ENCODE data around the gene PCBP2. TPM values are rescaled to one million over a fixed set of nuclear protein-coding genes. Genes with fewer than 3 reads are reported as not detected.

PCBP2 gene
- total and polyA plus RNA-seq, 2 of the 4 experiments (the other 2 are of a cell fraction) = 190 to 586 TPM

DNA sequence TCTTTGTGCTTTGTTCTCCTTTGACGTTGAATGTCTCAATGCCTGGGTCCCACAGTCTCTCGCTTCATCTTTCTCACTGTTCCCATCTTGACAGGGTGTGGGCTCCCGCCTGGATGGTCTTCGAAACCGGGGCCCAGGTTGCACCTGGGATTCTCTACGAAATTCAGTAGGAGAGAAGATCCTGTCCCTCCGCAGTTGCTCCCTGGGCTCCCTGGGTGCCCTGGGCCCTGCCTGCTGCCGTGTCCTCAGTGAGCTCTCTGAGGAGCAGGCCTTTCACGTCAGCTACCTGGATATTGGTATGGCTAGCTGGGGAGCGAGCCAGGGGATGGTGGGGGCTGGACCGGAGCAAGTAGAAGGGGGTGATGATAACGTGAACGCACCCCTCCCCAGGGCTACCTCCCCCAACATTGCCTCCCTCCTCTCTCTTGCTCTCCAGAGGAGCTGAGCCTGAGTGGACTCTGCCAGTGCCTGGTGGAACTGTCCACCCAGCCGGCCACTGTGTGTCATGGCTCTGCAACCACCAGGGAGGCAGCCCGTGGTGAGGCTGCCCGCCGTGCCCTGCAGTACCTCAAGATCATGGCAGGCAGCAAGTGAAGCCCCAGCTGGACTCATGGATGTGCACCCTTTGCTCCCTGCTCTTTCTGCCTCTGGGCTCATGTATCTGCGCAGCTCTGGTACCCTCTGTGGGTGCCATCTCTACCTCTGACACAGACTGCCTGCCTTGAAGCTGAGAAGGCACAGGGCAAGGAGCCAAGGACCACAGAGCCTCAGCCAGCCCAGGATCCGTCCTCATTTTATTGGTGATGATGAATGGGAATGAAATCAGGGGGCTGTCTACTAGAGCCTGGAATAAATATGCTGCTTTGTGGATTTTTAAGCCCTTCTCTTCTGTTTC, 53.9 kb downstream of the PCBP2 start:
- H2BK120ac ChIP-seq (ENCODE audit: low read depth, low read length) = no peak overlapping the region
- H2BK20ac ChIP-seq (ENCODE audit: low read depth, low read length) = no peak overlapping the region
- ATAC-seq (ENCODE audit: low read depth) (no peak), DNase-seq (no peak)
- no peak overlapping the region; the same call in 1 of the 2 replicates for H2AK5ac ChIP-seq (ENCODE audit: low read depth, low read length)
- no peak overlapping the region for H3K9ac ChIP-seq (ENCODE audit: low read depth, low read length)
- H3K14ac ChIP-seq (replicated peaks; ENCODE audit: low read depth, low read length) = no peak overlapping the region
- no peak overlapping the region for H2BK15ac ChIP-seq (ENCODE audit: low read depth, low read length)
- peak overlapping the region; percentile 30 for H2AFZ ChIP-seq (replicated peaks; ENCODE audit: low read length, poor library complexity)
- ChIA-PET POLR2A (ENCODE audit: unreplicated experiment) (no interaction called here), CTCF (no interaction called here)
- no peak overlapping the region for H3K4ac ChIP-seq (ENCODE audit: low read depth, low read length)
- no peak overlapping the region for H3K27ac ChIP-seq (ENCODE audit: insufficient read depth, low read length)
- H3K27me3 ChIP-seq (ENCODE audit: control insufficient read depth, insufficient read depth, low read length) = no peaks in the 10 kb centered on the region
- no peak overlapping the region for H3K4me3 ChIP-seq (ENCODE audit: insufficient read depth, low read depth, low read length)
- TF ChIP-seq POLR2A (IDR thresholded peaks at IDR 0.05; ENCODE audit: low read depth, low read length) (no peak), NFE2L2 (IDR thresholded peaks at IDR 0.05; ENCODE audit: low read depth, low read length) (no peak), BHLHE40 (IDR thresholded peaks at IDR 0.05; ENCODE audit: low read depth, low read length) (no peak), RCOR1 (IDR thresholded peaks at IDR 0.05; ENCODE audit: insufficient replicate concordance, low read length) (no peak), CEBPB (IDR thresholded peaks at IDR 0.05; ENCODE audit: low read depth, low read length) (no peak), FOS (IDR thresholded peaks at IDR 0.05; ENCODE audit: low read depth, low read length) (no peak), RFX5 (IDR thresholded peaks at IDR 0.05; ENCODE audit: low read depth, low read length) (no peak), MAFK (IDR thresholded peaks at IDR 0.05; ENCODE audit: low read depth, low read length) (no peak), MXI1 (IDR thresholded peaks at IDR 0.05; ENCODE audit: borderline replicate concordance, low read depth, low read length) (no peak), CHD1 (IDR thresholded peaks at IDR 0.05; ENCODE audit: low read depth, low read length) (no peak), RAD21 (IDR thresholded peaks at IDR 0.05; ENCODE audit: low read length) (no peak)
- TF ChIP-seq, protein P1, sequence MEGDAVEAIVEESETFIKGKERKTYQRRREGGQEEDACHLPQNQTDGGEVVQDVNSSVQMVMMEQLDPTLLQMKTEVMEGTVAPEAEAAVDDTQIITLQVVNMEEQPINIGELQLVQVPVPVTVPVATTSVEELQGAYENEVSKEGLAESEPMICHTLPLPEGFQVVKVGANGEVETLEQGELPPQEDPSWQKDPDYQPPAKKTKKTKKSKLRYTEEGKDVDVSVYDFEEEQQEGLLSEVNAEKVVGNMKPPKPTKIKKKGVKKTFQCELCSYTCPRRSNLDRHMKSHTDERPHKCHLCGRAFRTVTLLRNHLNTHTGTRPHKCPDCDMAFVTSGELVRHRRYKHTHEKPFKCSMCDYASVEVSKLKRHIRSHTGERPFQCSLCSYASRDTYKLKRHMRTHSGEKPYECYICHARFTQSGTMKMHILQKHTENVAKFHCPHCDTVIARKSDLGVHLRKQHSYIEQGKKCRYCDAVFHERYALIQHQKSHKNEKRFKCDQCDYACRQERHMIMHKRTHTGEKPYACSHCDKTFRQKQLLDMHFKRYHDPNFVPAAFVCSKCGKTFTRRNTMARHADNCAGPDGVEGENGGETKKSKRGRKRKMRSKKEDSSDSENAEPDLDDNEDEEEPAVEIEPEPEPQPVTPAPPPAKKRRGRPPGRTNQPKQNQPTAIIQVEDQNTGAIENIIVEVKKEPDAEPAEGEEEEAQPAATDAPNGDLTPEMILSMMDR (conservative IDR thresholded peaks at IDR 0.05; ENCODE audit: low read depth, low read length) = no peak
- TF ChIP-seq, protein P2, sequence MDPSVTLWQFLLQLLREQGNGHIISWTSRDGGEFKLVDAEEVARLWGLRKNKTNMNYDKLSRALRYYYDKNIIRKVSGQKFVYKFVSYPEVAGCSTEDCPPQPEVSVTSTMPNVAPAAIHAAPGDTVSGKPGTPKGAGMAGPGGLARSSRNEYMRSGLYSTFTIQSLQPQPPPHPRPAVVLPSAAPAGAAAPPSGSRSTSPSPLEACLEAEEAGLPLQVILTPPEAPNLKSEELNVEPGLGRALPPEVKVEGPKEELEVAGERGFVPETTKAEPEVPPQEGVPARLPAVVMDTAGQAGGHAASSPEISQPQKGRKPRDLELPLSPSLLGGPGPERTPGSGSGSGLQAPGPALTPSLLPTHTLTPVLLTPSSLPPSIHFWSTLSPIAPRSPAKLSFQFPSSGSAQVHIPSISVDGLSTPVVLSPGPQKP (IDR thresholded peaks at IDR 0.05; ENCODE audit: borderline replicate concordance, low read depth, low read length) = no peak
- TF ChIP-seq, protein P3, sequence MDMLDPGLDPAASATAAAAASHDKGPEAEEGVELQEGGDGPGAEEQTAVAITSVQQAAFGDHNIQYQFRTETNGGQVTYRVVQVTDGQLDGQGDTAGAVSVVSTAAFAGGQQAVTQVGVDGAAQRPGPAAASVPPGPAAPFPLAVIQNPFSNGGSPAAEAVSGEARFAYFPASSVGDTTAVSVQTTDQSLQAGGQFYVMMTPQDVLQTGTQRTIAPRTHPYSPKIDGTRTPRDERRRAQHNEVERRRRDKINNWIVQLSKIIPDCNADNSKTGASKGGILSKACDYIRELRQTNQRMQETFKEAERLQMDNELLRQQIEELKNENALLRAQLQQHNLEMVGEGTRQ (IDR thresholded peaks at IDR 0.05; ENCODE audit: low read depth, low read length) = no peak
- in situ Hi-C loops (cut with MboI; ENCODE audit: low sequenced_read_pairs) = loop anchor here (10.0 kb wide), 1 partner anchor 181 kb away; the partner anchor contains the start of gene AAAS
- H3K79me1 ChIP-seq (ENCODE audit: low read depth in 1 of 2, low read length in 2 of 2) = peaks cover 8 to 44% of the 10 kb centered on the region in 2 experiments; a peak in 3 of 4 replicates
- no peak overlapping the region for H4K8ac ChIP-seq (ENCODE audit: low read depth in 2 of 2, low read length in 2 of 2)
- dilution Hi-C loops (cut with HindIII; ENCODE audit: low sequenced_read_pairs, unreplicated experiment) = no loop called here
- no peak overlapping the region for H3K23ac ChIP-seq (ENCODE audit: low read depth, low read length)
- H3K18ac ChIP-seq (ENCODE audit: low read depth, low read length) = no peak overlapping the region
- H4K20me1 ChIP-seq (ENCODE audit: insufficient read depth, low read length) = no peaks in the 10 kb centered on the region
- peaks cover 8% of the 10 kb centered on the region for H3K9me1 ChIP-seq (ENCODE audit: insufficient read depth, low read length)
- H3K9me3 ChIP-seq (ENCODE audit: control insufficient read depth, insufficient read depth, low read length) = no peaks in the 10 kb centered on the region
- H4K5ac ChIP-seq (ENCODE audit: low read depth, low read length) = no peak overlapping the region
- no peak overlapping the region for H3K4me2 ChIP-seq (ENCODE audit: low read depth, low read length)
- no TSS peak for BruUV-seq (replicated peaks)
- 86% methylated on average over 11 of the region's 19 CpGs; no CpG with 5 or more reads in 1 of the 2 experiments for WGBS, 2 experiments (ENCODE audit: extremely low coverage in 2 of 2, insufficient read length in 1 of 2)
- H4K91ac ChIP-seq (ENCODE audit: insufficient read depth, low read depth, low read length) = no peak overlapping the region
- no peak overlapping the region for H3K56ac ChIP-seq (ENCODE audit: extremely low read depth, insufficient read depth, low read length)
- peaks cover 30% of the 10 kb centered on the region for H3K36me3 ChIP-seq (ENCODE audit: control insufficient read depth, insufficient read depth, low read length)
- peak overlapping the region; percentile 82 for H2AK9ac ChIP-seq (replicated peaks; ENCODE audit: low read depth, low read length, poor library complexity)
- peaks cover 7% of the 10 kb centered on the region for H3K4me1 ChIP-seq (ENCODE audit: control insufficient read depth, insufficient read depth, low read length)
- intact Hi-C loops (cut with micrococcal nuclease) = loop anchor here (5.0 kb wide), 1 partner anchor 294 kb away; no protein-coding TSS in a partner anchor
- H2BK5ac ChIP-seq (ENCODE audit: low read depth, low read length, poor library complexity, severe bottlenecking) = peak overlapping the region; percentile 63

Data from IMR-90 (cell line).